ENCODE results near the gene TPPP.
"Not testable (repeated sequence)": the region's sequence is repeated elsewhere in the genome, so short reads cannot be mapped to it uniquely, and the experiment has no call there.

Gene TPPP

DNA sequence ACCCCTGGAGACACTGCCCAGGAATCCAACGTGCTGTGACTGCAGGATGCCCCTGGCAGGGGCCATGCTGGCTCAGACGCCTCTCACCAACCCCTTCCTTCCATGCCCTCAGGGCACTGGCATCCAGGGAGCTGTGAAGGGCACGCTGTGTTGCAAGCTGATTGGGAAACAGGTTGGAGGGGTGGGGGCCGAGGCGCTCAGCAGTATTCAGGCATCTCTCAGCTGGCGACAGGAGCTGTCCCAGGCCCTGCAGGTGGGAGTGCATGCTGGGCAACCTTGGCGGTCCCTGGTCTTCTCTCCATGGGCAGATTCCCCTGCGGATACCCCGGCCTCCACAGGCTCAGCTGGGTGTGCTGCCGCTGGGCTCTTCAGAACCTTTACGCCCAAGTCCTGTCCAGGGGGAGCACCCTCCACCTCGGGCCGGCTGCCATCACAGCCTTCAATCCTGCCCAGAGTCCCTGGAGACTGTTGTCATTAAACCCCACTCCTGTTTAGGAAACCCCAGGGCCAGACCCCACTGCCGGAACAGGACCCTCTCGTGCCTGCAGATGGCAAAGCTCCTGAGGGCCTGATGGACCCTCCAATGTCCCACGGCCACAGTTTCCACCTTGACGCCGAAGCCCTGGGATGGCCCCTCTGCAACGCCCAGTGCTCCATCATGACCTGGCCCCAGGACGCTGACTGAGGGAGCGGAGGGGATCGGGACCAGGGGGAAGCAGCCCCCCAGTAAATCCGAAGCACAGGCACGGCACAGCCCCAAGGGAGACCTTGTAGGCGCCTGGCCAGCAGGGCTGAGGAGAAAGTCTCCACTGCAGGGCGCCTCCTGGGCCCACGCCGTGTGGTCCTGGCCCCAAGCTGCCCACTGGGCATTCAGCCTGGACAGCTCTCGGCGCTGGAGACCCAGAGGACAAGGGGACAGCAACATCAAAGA lies 9.3 kb downstream of the TPPP start:
- H3K4me1 ChIP-seq: peaks cover 0 to 16% (median 10%) of the 10 kb centered on the region in 10 experiments; a peak in 13 of 20 replicates
- H3K27ac ChIP-seq: no peak overlapping the region
- 0 out of 22 replicates have a peak, but pooled peaks cover 0 to 4% (median 0%) of the 10 kb centered on the region in 11 experiments for H3K27me3 ChIP-seq
- H3K9me3 ChIP-seq (replicated peaks in 1 of 11): no peaks in the 10 kb centered on the region
- peak overlapping the region in 8 of 11 experiments; percentile 19 to 62 (median 45); a peak in 14 of 22 replicates for H3K4me2 ChIP-seq
- no peaks in the 10 kb centered on the region for H3K36me3 ChIP-seq
- TF ChIP-seq Cebpa-rat (IDR thresholded peaks at IDR 0.05): no peak
- peaks cover 0 to 24% (median 0%) of the 10 kb centered on the region in 11 experiments; a peak in 6 of 22 replicates for H4K20me1 ChIP-seq
- H3K9ac ChIP-seq: 0 out of 22 replicates have a peak overlapping the region, but pooled peaks of 1 of the 11 experiments have one; percentile 24
- no peak overlapping the region for H3K4me3 ChIP-seq

DNA sequence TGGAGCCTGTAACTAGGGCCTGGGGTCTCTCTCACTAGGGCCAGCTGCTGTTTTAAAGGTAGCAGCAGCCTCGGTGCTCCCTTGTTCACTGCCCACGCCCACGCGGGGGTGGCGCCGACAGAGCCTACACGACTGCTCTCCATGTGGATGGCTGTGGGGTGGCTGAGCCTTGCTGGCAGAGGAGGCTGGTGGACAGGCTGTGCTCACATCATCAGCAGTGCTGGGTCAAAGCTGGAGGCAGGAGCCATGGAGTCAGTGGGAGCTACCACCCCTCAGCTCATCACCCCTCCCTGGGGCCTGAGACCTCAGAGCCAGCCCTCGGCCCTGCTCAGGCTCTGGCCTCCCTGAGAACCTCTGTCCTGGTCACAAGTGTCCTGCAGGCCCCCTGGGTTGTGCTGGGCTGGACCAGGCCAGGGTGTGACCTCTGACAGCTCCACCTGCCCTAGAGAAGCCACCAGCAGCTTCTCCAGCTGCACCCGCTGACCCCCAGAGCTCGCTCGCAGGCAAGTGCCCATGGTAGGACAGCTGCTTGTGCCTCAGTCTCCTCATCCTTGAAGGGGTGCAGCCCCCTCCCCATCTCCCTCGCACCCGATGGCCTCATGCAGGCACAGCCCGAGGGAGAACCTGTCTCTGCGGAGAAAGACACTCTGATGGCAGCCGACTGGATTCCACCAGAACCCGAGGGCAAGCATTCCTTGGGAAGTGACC lies 10.3 kb downstream of the TPPP start:
- H3K4me3 ChIP-seq; H3K27ac ChIP-seq; H3K27me3 ChIP-seq; H3K9me3 ChIP-seq (replicated peaks in 1 of 11); H3K36me3 ChIP-seq; H3K4me2 ChIP-seq; H3K9ac ChIP-seq: not testable (repeated sequence)
- Histone ChIP-seq H3K4me1 (peaks cover 0 to 16% (median 10%) of the 10 kb centered on the region in 10 experiments; a peak in 13 of 20 replicates), H4K20me1 (peaks cover 0 to 24% (median 0%) of the 10 kb centered on the region in 11 experiments; a peak in 6 of 22 replicates)

DNA sequence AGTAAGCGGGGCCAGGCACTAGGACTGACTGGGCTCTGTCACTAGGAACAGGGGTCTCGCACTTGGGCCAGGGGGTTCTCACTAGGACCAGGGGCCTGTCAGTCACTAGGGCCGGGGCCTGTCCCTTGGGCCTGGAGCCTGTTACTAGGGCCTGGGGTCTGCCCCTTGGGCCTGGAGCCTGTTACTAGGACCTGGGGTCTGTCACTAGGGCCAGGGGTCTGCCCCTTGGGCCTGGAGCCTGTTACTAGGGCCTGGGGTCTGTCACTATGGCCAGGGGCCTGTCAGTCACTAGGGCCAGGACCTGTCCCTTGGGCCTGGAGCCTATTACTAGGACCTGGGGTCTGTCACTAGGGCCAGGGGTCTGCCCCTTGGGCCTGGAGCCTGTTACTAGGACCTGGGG lies 10.9 kb downstream of the TPPP start:
- H3K27me3 ChIP-seq; H3K36me3 ChIP-seq; H3K9me3 ChIP-seq (replicated peaks in 1 of 11); H3K4me2 ChIP-seq; H3K9ac ChIP-seq; H3K27ac ChIP-seq; H3K4me3 ChIP-seq: not testable (repeated sequence)
- Histone ChIP-seq H3K4me1 (peaks cover 0 to 16% (median 10%) of the 10 kb centered on the region in 10 experiments; a peak in 13 of 20 replicates), H4K20me1 (peaks cover 0 to 30% (median 0%) of the 10 kb centered on the region in 11 experiments; a peak in 8 of 22 replicates)

DNA sequence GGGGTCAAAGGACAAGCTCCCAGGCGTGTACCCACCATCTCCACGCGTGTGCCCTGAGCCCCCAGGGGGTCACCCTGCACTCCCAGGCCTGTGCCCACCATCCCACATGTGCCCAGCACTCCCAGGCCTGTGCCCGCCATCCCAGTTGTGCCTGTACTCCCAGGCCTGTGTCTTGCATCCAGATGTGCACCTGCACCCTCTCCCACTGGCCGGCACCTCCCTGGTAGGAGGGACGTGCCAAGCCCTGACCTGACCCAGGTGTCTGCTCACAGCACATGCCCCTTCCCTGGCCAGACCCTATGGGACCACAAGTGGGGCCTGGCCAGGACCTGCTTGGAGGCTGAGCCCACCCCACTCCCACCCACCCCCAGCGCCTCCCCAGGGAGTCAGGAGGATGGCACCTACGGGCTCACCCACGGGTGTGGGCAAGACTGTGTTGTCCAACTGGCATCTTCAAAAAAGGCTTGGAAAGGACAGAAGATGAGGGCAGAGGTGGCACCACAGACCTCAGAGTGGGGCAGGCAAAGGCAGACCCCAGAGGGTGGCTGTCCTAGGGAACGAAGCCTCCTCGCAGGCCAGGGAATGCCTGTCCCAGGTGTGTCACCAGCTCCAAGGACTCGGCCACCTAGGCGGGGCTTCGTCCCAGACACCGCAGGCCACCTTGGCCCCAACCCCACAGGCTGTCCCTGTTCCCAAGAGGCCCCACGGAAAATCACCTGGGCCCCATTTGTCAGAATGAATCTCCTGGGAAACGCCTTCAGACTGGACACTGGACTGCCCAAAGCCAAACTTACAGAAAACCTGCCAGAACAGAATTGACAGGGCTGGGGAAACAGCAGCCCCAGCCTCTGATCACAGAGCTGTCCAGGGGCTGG lies 11.6 kb downstream of the TPPP start:
- not testable (repeated sequence) for H3K9me3 ChIP-seq (replicated peaks in 1 of 11); H3K4me3 ChIP-seq; H3K9ac ChIP-seq; H3K27me3 ChIP-seq; H3K4me2 ChIP-seq; H3K36me3 ChIP-seq; H3K27ac ChIP-seq
- Histone ChIP-seq H3K4me1 (peaks cover 0 to 18% (median 11%) of the 10 kb centered on the region in 10 experiments; a peak in 13 of 20 replicates), H4K20me1 (peaks cover 0 to 32% (median 0%) of the 10 kb centered on the region in 11 experiments; a peak in 8 of 22 replicates)

DNA sequence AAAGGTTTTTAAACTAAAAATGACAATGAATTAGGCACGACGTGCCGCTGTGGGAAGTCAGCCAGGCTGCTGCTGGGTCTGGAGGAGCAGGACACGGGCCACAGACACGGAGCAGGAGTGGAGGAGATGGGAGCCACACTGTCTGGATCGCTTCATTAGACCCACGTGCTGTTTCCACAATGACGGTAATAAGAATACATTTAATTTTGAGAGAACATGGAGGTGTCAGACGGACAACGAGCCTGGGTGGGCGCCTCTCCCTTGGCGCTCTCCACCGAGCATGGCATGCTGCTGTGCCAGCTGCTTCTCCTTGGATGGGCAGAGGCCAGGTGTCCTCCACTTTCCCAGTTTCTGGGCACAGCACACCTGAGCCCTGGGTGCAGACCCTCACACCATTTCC lies 12.3 kb downstream of the TPPP start:
- H3K36me3 ChIP-seq; H3K9me3 ChIP-seq (replicated peaks in 1 of 11); H3K9ac ChIP-seq; H3K27ac ChIP-seq; H3K4me2 ChIP-seq; H3K4me3 ChIP-seq: not testable (repeated sequence)
- Histone ChIP-seq H3K4me1 (peaks cover 0 to 25% (median 18%) of the 10 kb centered on the region in 10 experiments; a peak in 17 of 20 replicates), H3K27me3 (peaks cover 0 to 11% (median 0%) of the 10 kb centered on the region in 11 experiments; a peak in 8 of 22 replicates), H4K20me1 (peaks cover 0 to 32% (median 4%) of the 10 kb centered on the region in 11 experiments; a peak in 13 of 22 replicates)

DNA sequence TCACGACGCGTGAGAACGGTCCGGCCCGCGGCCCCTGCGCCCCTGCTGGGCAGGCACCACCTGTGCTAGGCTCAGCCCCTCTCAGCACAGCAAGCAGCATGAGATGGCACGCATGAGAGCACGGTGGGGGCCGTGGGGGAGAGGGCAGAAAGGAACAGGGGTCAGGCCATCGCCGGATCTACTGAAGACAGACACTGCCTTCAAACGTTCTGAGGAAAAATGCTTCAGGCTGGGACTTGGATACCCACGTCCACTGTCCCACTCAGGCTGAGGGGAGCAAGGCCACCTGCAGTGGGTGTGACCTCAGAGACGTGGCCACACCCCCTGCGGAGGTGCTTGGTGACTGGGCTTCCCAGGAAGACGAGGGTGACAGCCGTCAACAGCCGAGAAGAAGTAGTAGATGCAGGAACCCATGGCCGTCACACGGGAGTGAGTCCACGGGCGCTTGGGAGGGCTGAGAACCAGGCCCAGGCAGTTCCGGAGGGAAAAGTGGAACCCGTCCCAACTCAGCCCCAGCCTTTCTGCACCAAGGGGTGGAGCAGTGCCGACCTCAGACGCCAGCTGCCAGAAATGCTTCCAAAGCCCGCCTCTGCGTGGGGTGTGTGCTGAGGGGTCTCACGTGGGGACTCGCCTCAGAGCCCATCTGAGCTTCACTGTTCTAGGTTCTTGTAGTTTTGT lies 12.9 kb downstream of the TPPP start:
- peaks cover 0 to 31% (median 24%) of the 10 kb centered on the region in 10 experiments; a peak in 17 of 20 replicates for H3K4me1 ChIP-seq
- not testable (repeated sequence) for H3K36me3 ChIP-seq; H3K9ac ChIP-seq; H3K9me3 ChIP-seq (replicated peaks in 1 of 11); H3K27ac ChIP-seq; H3K4me2 ChIP-seq; H3K4me3 ChIP-seq
- H3K27me3 ChIP-seq: peaks cover 0 to 16% (median 0%) of the 10 kb centered on the region in 11 experiments; a peak in 8 of 22 replicates
- peaks cover 0 to 35% (median 7%) of the 10 kb centered on the region in 11 experiments; a peak in 13 of 22 replicates for H4K20me1 ChIP-seq

DNA sequence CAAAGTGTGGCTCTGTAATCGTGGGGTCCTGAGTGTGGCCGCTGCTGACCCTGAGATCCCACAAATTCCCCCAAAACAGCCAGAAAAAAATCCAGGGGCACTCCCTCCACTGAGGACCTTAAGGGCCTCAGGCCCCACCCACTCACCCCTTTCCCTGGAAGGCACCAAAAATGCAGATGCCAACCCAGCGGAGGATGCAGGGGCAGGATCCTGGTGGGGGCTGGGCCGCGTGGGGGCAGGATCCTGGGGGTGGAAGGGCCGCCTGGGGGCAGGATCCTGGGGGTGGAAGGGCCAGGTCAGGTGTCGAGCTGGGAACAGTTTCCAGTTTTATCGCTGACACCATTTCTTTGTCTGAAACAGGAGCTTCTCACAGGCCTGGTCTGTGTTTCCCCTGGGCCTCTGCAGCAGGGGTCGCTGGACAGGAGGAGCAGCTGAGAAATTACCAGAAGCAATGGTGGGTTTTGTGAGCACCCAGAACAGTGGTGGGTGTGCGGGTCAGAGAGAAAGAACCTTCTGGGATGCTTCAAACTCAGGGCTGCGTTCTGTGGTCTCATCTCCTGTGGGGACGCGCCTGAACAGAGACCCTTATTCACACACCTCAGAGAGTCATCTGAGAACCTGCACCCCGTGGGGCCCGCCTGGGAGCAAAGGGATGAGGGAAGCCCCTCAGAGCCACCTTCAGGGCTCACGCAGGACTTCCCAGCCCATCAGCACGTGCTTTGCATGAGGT lies 13.8 kb downstream of the TPPP start:
- H3K4me3 ChIP-seq; H3K9me3 ChIP-seq (replicated peaks in 1 of 11); H3K4me2 ChIP-seq; H3K36me3 ChIP-seq; H3K27ac ChIP-seq; H3K9ac ChIP-seq: not testable (repeated sequence)
- peaks cover 0 to 41% (median 7%) of the 10 kb centered on the region in 11 experiments; a peak in 14 of 22 replicates for H4K20me1 ChIP-seq
- H3K4me1 ChIP-seq: peaks cover 0 to 28% (median 24%) of the 10 kb centered on the region in 10 experiments; a peak in 17 of 20 replicates
- H3K27me3 ChIP-seq: peaks cover 0 to 21% (median 0%) of the 10 kb centered on the region in 11 experiments; a peak in 8 of 22 replicates

DNA sequence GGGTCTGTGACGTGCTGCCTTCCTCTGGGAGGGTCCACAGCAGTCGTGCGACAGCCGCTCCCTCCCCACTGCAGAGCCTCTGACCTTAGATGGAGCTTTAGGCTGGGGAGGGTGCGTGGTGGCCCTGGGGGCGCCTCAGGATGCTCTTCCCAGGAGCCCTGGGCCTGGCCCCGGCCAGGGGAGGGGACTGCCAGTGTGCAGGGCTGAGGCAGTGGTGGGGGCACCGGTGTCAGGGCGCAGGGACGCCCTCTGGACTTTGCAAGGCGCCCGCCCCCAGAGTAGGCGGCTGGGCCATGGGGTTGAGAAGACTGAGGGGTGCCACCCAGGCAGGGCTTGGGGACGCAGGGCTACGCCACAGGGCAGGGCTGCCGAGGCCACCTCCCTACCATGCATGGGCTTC lies 14.6 kb downstream of the TPPP start:
- H3K36me3 ChIP-seq; H3K4me3 ChIP-seq; H3K9ac ChIP-seq; H3K27ac ChIP-seq; H3K4me2 ChIP-seq; H3K9me3 ChIP-seq (replicated peaks in 1 of 11): not testable (repeated sequence)
- Histone ChIP-seq H4K20me1 (peaks cover 0 to 41% (median 13%) of the 10 kb centered on the region in 11 experiments; a peak in 16 of 22 replicates), H3K27me3 (peaks cover 0 to 29% (median 3%) of the 10 kb centered on the region in 11 experiments; a peak in 11 of 22 replicates), H3K4me1 (peaks cover 0 to 21% (median 17%) of the 10 kb centered on the region in 10 experiments; a peak in 17 of 20 replicates)

Data from BLaER1 treated with 17β-estradiol and CSF1 and Interleukin-3, amounts not matched to agents 10 nM and 100 nM (cell line).